Muscle layer of colon (tissue), 2 donors: Measurements from ENCODE around the gene HELZ.

Experiments
- H3K27ac ChIP-seq: one replicate; pipeline ENCODE4 v1.7.0; 2013; ENCODE audit warnings: low read depth, mild to moderate bottlenecking, low read length, moderate library complexity
- H3K27me3 ChIP-seq, 2 donors: one replicate each; pipeline ENCODE4 v1.7.0; 2013; ENCODE audit warnings: low read length in 2 of 2, mild to moderate bottlenecking in 2 of 2; ENCODE audit not compliant: insufficient read depth in 2 of 2, control insufficient read depth in 1 of 2
- H3K36me3 ChIP-seq: one replicate; pipeline ENCODE4 v1.7.0; 2013; ENCODE audit warnings: mild to moderate bottlenecking, low read length; ENCODE audit not compliant: insufficient read depth
- H3K4me1 ChIP-seq: one replicate; pipeline ENCODE4 v1.7.0; 2013; ENCODE audit warnings: mild to moderate bottlenecking, low read length; ENCODE audit not compliant: insufficient read depth
- H3K4me3 ChIP-seq, 2 donors: one replicate each; pipeline ENCODE4 v1.7.0; 2013; ENCODE audit warnings: low read length in 2 of 2, low read depth in 1 of 2, mild to moderate bottlenecking in 1 of 2, moderate library complexity in 1 of 2
- H3K9ac ChIP-seq: one replicate; pipeline ENCODE4 v1.7.0; 2013; ENCODE audit warnings: low read length
- H3K9me3 ChIP-seq: one replicate; pipeline ENCODE4 v1.7.0; 2013; ENCODE audit warnings: mild to moderate bottlenecking, low read length
- donor health status: abdominal sarcoma.
- donor health status: Adenocarcinoma of cecum.

The HELZ gene

GRCh38 chr17:67088639-67089038 is 156.4 kb downstream of the HELZ start:
- Histone ChIP-seq H3K4me3 (no peak overlapping the region), H3K9ac (no peak overlapping the region), H3K36me3 (peaks cover 15% of the 10 kb centered on the region), H3K27me3 (no peaks in the 10 kb centered on the region), H3K27ac (no peak overlapping the region), H3K9me3 (no peaks in the 10 kb centered on the region), H3K4me1 (no peaks in the 10 kb centered on the region)

GRCh38 chr17:67085406-67085805 is 159.6 kb downstream of the HELZ start:
- Histone ChIP-seq H3K27me3 (no peaks in the 10 kb centered on the region), H3K9me3 (no peaks in the 10 kb centered on the region), H3K36me3 (peaks cover 24% of the 10 kb centered on the region), H3K4me3 (no peak overlapping the region), H3K27ac (no peak overlapping the region), H3K9ac (no peak overlapping the region), H3K4me1 (no peaks in the 10 kb centered on the region)

- Histone ChIP-seq H3K36me3 (peaks cover 27% of the 10 kb centered on the region), H3K9me3 (no peaks in the 10 kb centered on the region), H3K27ac (no peak overlapping the region), H3K9ac (no peak overlapping the region), H3K4me1 (no peaks in the 10 kb centered on the region), H3K4me3 (no peak overlapping the region), H3K27me3 (no peaks in the 10 kb centered on the region)
Measured at GRCh38 chr17:67082107-67082506, 162.9 kb downstream of the HELZ start.

- H3K9ac ChIP-seq, result no peak overlapping the region
- H3K27ac ChIP-seq, result no peak overlapping the region
- peaks cover 18% of the 10 kb centered on the region for H3K36me3 ChIP-seq
- H3K4me3 ChIP-seq, result no peak overlapping the region
- H3K4me1 ChIP-seq, result no peaks in the 10 kb centered on the region
- no peaks in the 10 kb centered on the region for H3K9me3 ChIP-seq
- H3K27me3 ChIP-seq, result no peaks in the 10 kb centered on the region
Measured at GRCh38 chr17:67080804-67081203, 164.2 kb downstream of the HELZ start.

- no peak overlapping the region for H3K27ac ChIP-seq
- no peaks in the 10 kb centered on the region for H3K9me3 ChIP-seq
- no peaks in the 10 kb centered on the region for H3K27me3 ChIP-seq
- H3K9ac ChIP-seq, result no peak overlapping the region
- H3K36me3 ChIP-seq, result peaks cover 12% of the 10 kb centered on the region
- H3K4me1 ChIP-seq, result no peaks in the 10 kb centered on the region
- no peak overlapping the region for H3K4me3 ChIP-seq
Measured at GRCh38 chr17:67079491-67079890, 165.5 kb downstream of the HELZ start.

GRCh38 chr17:67078292-67078691 is 166.7 kb downstream of the HELZ start:
- no peak overlapping the region for H3K4me3 ChIP-seq
- peaks cover 12% of the 10 kb centered on the region for H3K36me3 ChIP-seq
- H3K9me3 ChIP-seq, result no peaks in the 10 kb centered on the region
- no peak overlapping the region for H3K9ac ChIP-seq
- H3K27ac ChIP-seq, result no peak overlapping the region
- H3K4me1 ChIP-seq, result no peaks in the 10 kb centered on the region
- no peaks in the 10 kb centered on the region for H3K27me3 ChIP-seq

- Histone ChIP-seq H3K4me3 (no peak overlapping the region), H3K4me1 (no peaks in the 10 kb centered on the region), H3K27me3 (no peaks in the 10 kb centered on the region), H3K36me3 (peaks cover 7% of the 10 kb centered on the region), H3K9ac (no peak overlapping the region), H3K9me3 (no peaks in the 10 kb centered on the region), H3K27ac (no peak overlapping the region)
Measured at GRCh38 chr17:67076290-67076689, 168.7 kb downstream of the HELZ start.

- Histone ChIP-seq H3K9me3 (no peaks in the 10 kb centered on the region), H3K36me3 (peaks cover 3% of the 10 kb centered on the region), H3K4me3 (no peak overlapping the region), H3K27ac (no peak overlapping the region), H3K9ac (no peak overlapping the region), H3K27me3 (no peaks in the 10 kb centered on the region), H3K4me1 (no peaks in the 10 kb centered on the region)
Measured at GRCh38 chr17:67074781-67075180, 170.2 kb downstream of the HELZ start.

GRCh38 chr17:67072885-67073284 is 172.1 kb downstream of the HELZ start:
- Histone ChIP-seq H3K9me3 (no peaks in the 10 kb centered on the region), H3K36me3 (no peaks in the 10 kb centered on the region)

GRCh38 chr17:67071595-67071994 is 173.4 kb downstream of the HELZ start:
- Histone ChIP-seq H3K9me3 (no peaks in the 10 kb centered on the region), H3K4me3 (no peak overlapping the region), H3K9ac (no peak overlapping the region), H3K27ac (no peak overlapping the region), H3K27me3 (no peaks in the 10 kb centered on the region), H3K4me1 (no peaks in the 10 kb centered on the region), H3K36me3 (no peaks in the 10 kb centered on the region)

More at GRCh38 chr17:67072885-67073284, 172.1 kb downstream of the HELZ start:
- Histone ChIP-seq H3K4me3 (no peak overlapping the region), H3K27me3 (no peaks in the 10 kb centered on the region), H3K9ac (no peak overlapping the region), H3K27ac (no peak overlapping the region), H3K4me1 (no peaks in the 10 kb centered on the region)

- no peaks in the 10 kb centered on the region for H3K27me3 ChIP-seq
- no peak overlapping the region for H3K27ac ChIP-seq
- no peak overlapping the region for H3K9ac ChIP-seq
- H3K9me3 ChIP-seq, result no peaks in the 10 kb centered on the region
- H3K36me3 ChIP-seq, result no peaks in the 10 kb centered on the region
- no peak overlapping the region for H3K4me3 ChIP-seq
- no peaks in the 10 kb centered on the region for H3K4me1 ChIP-seq
Measured at GRCh38 chr17:67069603-67070136, 175.3 kb downstream of the HELZ start.

- Histone ChIP-seq H3K9me3 (no peaks in the 10 kb centered on the region), H3K4me1 (no peaks in the 10 kb centered on the region), H3K36me3 (no peaks in the 10 kb centered on the region), H3K9ac (no peak overlapping the region), H3K27ac (no peak overlapping the region), H3K27me3 (no peaks in the 10 kb centered on the region), H3K4me3 (no peak overlapping the region)
Measured at GRCh38 chr17:67068999-67069398, 176.0 kb downstream of the HELZ start.
